ENCODE results near the gene ZNF462. TPM values are rescaled to one million over a fixed set of nuclear protein-coding genes. Genes with fewer than 3 reads are reported as not detected.

Gene ZNF462
- total and polyA plus RNA-seq, 2 of the 4 experiments (the other 2 are of a cell fraction): 6.1 to 18.8 TPM

DNA sequence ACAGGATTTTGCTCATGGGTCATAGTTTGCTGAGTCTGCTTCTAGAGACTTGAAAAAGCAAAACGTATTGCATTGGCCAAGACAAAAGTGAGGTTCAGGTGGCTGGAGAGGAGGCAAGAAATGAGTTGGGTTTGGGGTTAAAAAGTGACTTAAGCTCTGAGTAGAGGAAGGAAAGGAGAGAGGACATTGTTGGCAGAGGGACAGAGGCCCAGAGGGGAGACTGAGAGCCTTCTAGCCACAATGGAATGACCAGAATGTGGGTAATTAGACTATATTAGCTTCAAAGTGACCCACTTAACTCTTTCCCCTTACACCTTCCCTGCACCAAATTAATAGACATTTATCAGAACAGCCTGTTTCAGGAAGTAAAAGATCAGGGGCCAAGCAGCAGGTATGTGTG, 188.4 kb downstream of the ZNF462 start:
- Histone ChIP-seq H2BK15ac (ENCODE audit: low read depth, low read length) (no peak overlapping the region), H2BK5ac (ENCODE audit: low read depth, low read length, poor library complexity, severe bottlenecking) (no peak overlapping the region), H3K79me1 (ENCODE audit: low read depth in 1 of 2, low read length in 2 of 2) (no peaks in the 10 kb centered on the region), H4K5ac (ENCODE audit: low read depth, low read length) (no peak overlapping the region), H2AK5ac (ENCODE audit: low read depth, low read length) (no peak overlapping the region), H3K36me3 (ENCODE audit: control insufficient read depth, insufficient read depth, low read length) (no peaks in the 10 kb centered on the region), H3K23ac (ENCODE audit: low read depth, low read length) (no peak overlapping the region), H2BK20ac (ENCODE audit: low read depth, low read length) (no peak overlapping the region), H3K18ac (ENCODE audit: low read depth, low read length) (no peak overlapping the region), H2AK9ac (replicated peaks; ENCODE audit: low read depth, low read length, poor library complexity) (no peak overlapping the region), H2AFZ (replicated peaks; ENCODE audit: low read length, poor library complexity) (no peak overlapping the region), H4K8ac (ENCODE audit: low read depth in 2 of 2, low read length in 2 of 2) (no peak overlapping the region), H4K91ac (ENCODE audit: insufficient read depth, low read depth, low read length) (no peak overlapping the region), H4K20me1 (ENCODE audit: insufficient read depth, low read length) (no peaks in the 10 kb centered on the region), H3K14ac (replicated peaks; ENCODE audit: low read depth, low read length) (no peak overlapping the region), H2BK120ac (ENCODE audit: low read depth, low read length) (no peak overlapping the region), H3K9me3 (ENCODE audit: control insufficient read depth, insufficient read depth, low read length) (no peaks in the 10 kb centered on the region), H3K27me3 (ENCODE audit: control insufficient read depth, insufficient read depth, low read length) (peaks cover 10% of the 10 kb centered on the region), H3K4me2 (ENCODE audit: low read depth, low read length) (no peak overlapping the region), H3K4me3 (ENCODE audit: insufficient read depth, low read depth, low read length) (no peak overlapping the region), H3K9me1 (ENCODE audit: insufficient read depth, low read length) (no peaks in the 10 kb centered on the region), H3K9ac (ENCODE audit: low read depth, low read length) (no peak overlapping the region), H3K56ac (ENCODE audit: extremely low read depth, insufficient read depth, low read length) (no peak overlapping the region), H3K27ac (ENCODE audit: insufficient read depth, low read length) (no peak overlapping the region), H3K4me1 (ENCODE audit: control insufficient read depth, insufficient read depth, low read length) (no peaks in the 10 kb centered on the region), H3K4ac (ENCODE audit: low read depth, low read length) (no peak overlapping the region)
- POLR2A ChIA-PET (ENCODE audit: unreplicated experiment): no interaction called here
- CTCF ChIA-PET: no interaction called here
- WGBS, 2 experiments (ENCODE audit: extremely low coverage in 2 of 2, insufficient read length in 1 of 2): 23% methylated on average over 1 of the region's 1 CpG; no CpG with 5 or more reads in 1 of the 2 experiments
- DNase-seq (no peak), ATAC-seq (ENCODE audit: low read depth) (no peak)
- TF ChIP-seq MXI1 (IDR thresholded peaks at IDR 0.05; ENCODE audit: borderline replicate concordance, low read depth, low read length) (no peak), CHD1 (IDR thresholded peaks at IDR 0.05; ENCODE audit: low read depth, low read length) (no peak), MAFK (IDR thresholded peaks at IDR 0.05; ENCODE audit: low read depth, low read length) (no peak), POLR2A (IDR thresholded peaks at IDR 0.05; ENCODE audit: low read depth, low read length) (no peak), RFX5 (IDR thresholded peaks at IDR 0.05; ENCODE audit: low read depth, low read length) (no peak), BHLHE40 (IDR thresholded peaks at IDR 0.05; ENCODE audit: low read depth, low read length) (no peak), RAD21 (IDR thresholded peaks at IDR 0.05; ENCODE audit: low read length) (no peak), CEBPB (IDR thresholded peaks at IDR 0.05; ENCODE audit: low read depth, low read length) (no peak), SMC3 (IDR thresholded peaks at IDR 0.05; ENCODE audit: low read depth, low read length) (no peak), NFE2L2 (IDR thresholded peaks at IDR 0.05; ENCODE audit: low read depth, low read length) (no peak), ELK1 (IDR thresholded peaks at IDR 0.05; ENCODE audit: borderline replicate concordance, low read depth, low read length) (no peak), FOS (IDR thresholded peaks at IDR 0.05; ENCODE audit: low read depth, low read length) (no peak), RCOR1 (IDR thresholded peaks at IDR 0.05; ENCODE audit: insufficient replicate concordance, low read length) (no peak), MAZ (IDR thresholded peaks at IDR 0.05; ENCODE audit: borderline replicate concordance, low read depth, low read length) (no peak)
- TF ChIP-seq, protein P1, sequence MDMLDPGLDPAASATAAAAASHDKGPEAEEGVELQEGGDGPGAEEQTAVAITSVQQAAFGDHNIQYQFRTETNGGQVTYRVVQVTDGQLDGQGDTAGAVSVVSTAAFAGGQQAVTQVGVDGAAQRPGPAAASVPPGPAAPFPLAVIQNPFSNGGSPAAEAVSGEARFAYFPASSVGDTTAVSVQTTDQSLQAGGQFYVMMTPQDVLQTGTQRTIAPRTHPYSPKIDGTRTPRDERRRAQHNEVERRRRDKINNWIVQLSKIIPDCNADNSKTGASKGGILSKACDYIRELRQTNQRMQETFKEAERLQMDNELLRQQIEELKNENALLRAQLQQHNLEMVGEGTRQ (IDR thresholded peaks at IDR 0.05; ENCODE audit: low read depth, low read length): no peak
- TF ChIP-seq, protein P2, sequence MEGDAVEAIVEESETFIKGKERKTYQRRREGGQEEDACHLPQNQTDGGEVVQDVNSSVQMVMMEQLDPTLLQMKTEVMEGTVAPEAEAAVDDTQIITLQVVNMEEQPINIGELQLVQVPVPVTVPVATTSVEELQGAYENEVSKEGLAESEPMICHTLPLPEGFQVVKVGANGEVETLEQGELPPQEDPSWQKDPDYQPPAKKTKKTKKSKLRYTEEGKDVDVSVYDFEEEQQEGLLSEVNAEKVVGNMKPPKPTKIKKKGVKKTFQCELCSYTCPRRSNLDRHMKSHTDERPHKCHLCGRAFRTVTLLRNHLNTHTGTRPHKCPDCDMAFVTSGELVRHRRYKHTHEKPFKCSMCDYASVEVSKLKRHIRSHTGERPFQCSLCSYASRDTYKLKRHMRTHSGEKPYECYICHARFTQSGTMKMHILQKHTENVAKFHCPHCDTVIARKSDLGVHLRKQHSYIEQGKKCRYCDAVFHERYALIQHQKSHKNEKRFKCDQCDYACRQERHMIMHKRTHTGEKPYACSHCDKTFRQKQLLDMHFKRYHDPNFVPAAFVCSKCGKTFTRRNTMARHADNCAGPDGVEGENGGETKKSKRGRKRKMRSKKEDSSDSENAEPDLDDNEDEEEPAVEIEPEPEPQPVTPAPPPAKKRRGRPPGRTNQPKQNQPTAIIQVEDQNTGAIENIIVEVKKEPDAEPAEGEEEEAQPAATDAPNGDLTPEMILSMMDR (conservative IDR thresholded peaks at IDR 0.05; ENCODE audit: low read depth, low read length): no peak
- in situ Hi-C loops (cut with MboI; ENCODE audit: low sequenced_read_pairs): no loop called here
- dilution Hi-C loops (cut with HindIII; ENCODE audit: low sequenced_read_pairs, unreplicated experiment): no loop called here
- intact Hi-C loops (cut with micrococcal nuclease): no loop called here
- BruUV-seq (replicated peaks): no TSS peak
